Left ventricle myocardium superior (tissue), 1 donor: ENCODE results near the gene KIAA0586. TPM values are rescaled to one million over a fixed set of nuclear protein-coding genes. Genes with fewer than 3 reads are reported as not detected.
"Not testable (repeated sequence)": the region's sequence is repeated elsewhere in the genome, so short reads cannot be mapped to it uniquely, and the experiment has no call there.

ENCODE experiments used
- ATAC-seq: fragments of 200-7000 bp; cut with Tn5 transposase; one replicate; pipeline ENCODE4 v1.9.1; 2020; ENCODE audit warnings: mild to moderate bottlenecking, moderate library complexity
- DNase-seq: peaks from one replicate; pipeline ENCODE4 v3.0.0-alpha.2; 2020
- intact Hi-C: fragments of 100-400 bp; cut with micrococcal nuclease; formaldehyde crosslinking; loops from one replicate; pipeline ENCODE4 v1.11.0; 2022
- total RNA-seq: library from RNA; stranded (reverse); fragmentation: NEBNext Ultra II Directional; extraction: Animal tissue kit (Norgen Biotek cat#: 25700); gene quantifications from one replicate; pipeline ENCODE4 v1.2.1, GENCODE V29; 2021
- donor health status: DM: no; HTN: yes; CAD: no; lungs with severe emphysema.

The KIAA0586 gene
- total RNA-seq, 1 donor from 2014 or later = 12.0 TPM

- ATAC-seq = no peak
- intact Hi-C loops = no loop called here
These were observed 28.2 kb downstream of the KIAA0586 start for GRCh38 chr14:58455593-58456265.

GRCh38 chr14:58460772-58461171, 33.3 kb downstream of the KIAA0586 start:
- DNase-seq (no peak), ATAC-seq (no peak)
- intact Hi-C loops = no loop called here

More at GRCh38 chr14:58455593-58456265, 28.2 kb downstream of the KIAA0586 start:
- DNase-seq = no peak

GRCh38 chr14:58463147-58463546, 35.6 kb downstream of the KIAA0586 start:
- ATAC-seq = no peak
- intact Hi-C loops = no loop called here
- DNase-seq = no peak

- ATAC-seq (no peak), DNase-seq (no peak)
- intact Hi-C loops = no loop called here
These were observed 37.1 kb downstream of the KIAA0586 start for GRCh38 chr14:58464652-58465051.

- ATAC-seq = no peak
- intact Hi-C loops = no loop called here
- DNase-seq = no peak
These were observed 37.9 kb downstream of the KIAA0586 start for GRCh38 chr14:58465421-58465820.

- no peak for ATAC-seq
- intact Hi-C loops = no loop called here
These were observed 38.9 kb downstream of the KIAA0586 start for GRCh38 chr14:58466459-58466858.

GRCh38 chr14:58467575-58467974, 40.1 kb downstream of the KIAA0586 start:
- intact Hi-C loops = no loop called here
- no peak for DNase-seq
- ATAC-seq = no peak

More at GRCh38 chr14:58466459-58466858, 38.9 kb downstream of the KIAA0586 start:
- no peak for DNase-seq

- DNase-seq (no peak), ATAC-seq (no peak)
- intact Hi-C loops = no loop called here
These were observed 41.8 kb downstream of the KIAA0586 start for GRCh38 chr14:58469309-58469708.

GRCh38 chr14:58476320-58476719, 48.8 kb downstream of the KIAA0586 start:
- no peak for DNase-seq
- intact Hi-C loops = no loop called here

GRCh38 chr14:58477653-58478052, 50.1 kb downstream of the KIAA0586 start:
- no peak for ATAC-seq
- DNase-seq = no peak
- intact Hi-C loops = no loop called here

More at GRCh38 chr14:58476320-58476719, 48.8 kb downstream of the KIAA0586 start:
- ATAC-seq = no peak

GRCh38 chr14:58478329-58478728, 50.8 kb downstream of the KIAA0586 start:
- intact Hi-C loops, ATAC-seq, DNase-seq: not testable (repeated sequence)

- intact Hi-C loops = no loop called here
- no peak for ATAC-seq
These were observed 52.5 kb downstream of the KIAA0586 start for GRCh38 chr14:58479975-58480374.

GRCh38 chr14:58484176-58484575, 56.7 kb downstream of the KIAA0586 start:
- no peak for ATAC-seq
- DNase-seq = no peak
- intact Hi-C loops = no loop called here

More at GRCh38 chr14:58479975-58480374, 52.5 kb downstream of the KIAA0586 start:
- DNase-seq = no peak

- ATAC-seq = no peak
- DNase-seq = no peak
- intact Hi-C loops = no loop called here
These were observed 61.0 kb downstream of the KIAA0586 start for GRCh38 chr14:58488550-58488949.

GRCh38 chr14:58491593-58491992, 64.1 kb downstream of the KIAA0586 start:
- ATAC-seq = no peak
- intact Hi-C loops = no loop called here
- no peak for DNase-seq

GRCh38 chr14:58492044-58492443, 64.5 kb downstream of the KIAA0586 start:
- ATAC-seq = no peak
- intact Hi-C loops = no loop called here

GRCh38 chr14:58501214-58501816, 73.8 kb downstream of the KIAA0586 start:
- DNase-seq = no peak
- ATAC-seq = peak; percentile 60
- intact Hi-C loops = loop anchor here (5.0 kb wide), 1 partner anchor 556 kb away; no protein-coding TSS in a partner anchor

More at GRCh38 chr14:58492044-58492443, 64.5 kb downstream of the KIAA0586 start:
- DNase-seq = no peak

- ATAC-seq (no peak), DNase-seq (no peak)
- intact Hi-C loops = no loop called here
These were observed 85.8 kb downstream of the KIAA0586 start for GRCh38 chr14:58513272-58513671.

GRCh38 chr14:58517592-58517991, 90.1 kb downstream of the KIAA0586 start:
- DNase-seq = no peak
- ATAC-seq = no peak
- intact Hi-C loops = no loop called here

- intact Hi-C loops, ATAC-seq, DNase-seq: not testable (repeated sequence)
These were observed 98.2 kb downstream of the KIAA0586 start for GRCh38 chr14:58525691-58526090.

- ATAC-seq = peak; percentile 86
- intact Hi-C loops = no loop called here
- DNase-seq = peak; percentile 33
These were observed 105.9 kb downstream of the KIAA0586 start for GRCh38 chr14:58533446-58533845.
